GM19239 (cell line): ENCODE results near the gene CC2D2A.

ENCODE experiments used
- DNase-seq: peaks from one replicate; pipeline ENCODE4 v3.0.0; 2011; ENCODE audit warnings: low spot score; ENCODE audit not compliant: insufficient read length
- FAIRE-seq: peaks from 2 replicates; lab custom pipeline; 2011; peaks lifted over from hg19 to GRCh38; lab: Jason Lieb, UNC

The CC2D2A gene

GRCh38 chr4:15551740-15552446 lies 82.2 kb downstream of the CC2D2A start:
- FAIRE-seq (no peak), DNase-seq (no peak)

- DNase-seq: no peak
Observed at GRCh38 chr4:15552557-15553362, 83.1 kb downstream of the CC2D2A start.

DNA sequence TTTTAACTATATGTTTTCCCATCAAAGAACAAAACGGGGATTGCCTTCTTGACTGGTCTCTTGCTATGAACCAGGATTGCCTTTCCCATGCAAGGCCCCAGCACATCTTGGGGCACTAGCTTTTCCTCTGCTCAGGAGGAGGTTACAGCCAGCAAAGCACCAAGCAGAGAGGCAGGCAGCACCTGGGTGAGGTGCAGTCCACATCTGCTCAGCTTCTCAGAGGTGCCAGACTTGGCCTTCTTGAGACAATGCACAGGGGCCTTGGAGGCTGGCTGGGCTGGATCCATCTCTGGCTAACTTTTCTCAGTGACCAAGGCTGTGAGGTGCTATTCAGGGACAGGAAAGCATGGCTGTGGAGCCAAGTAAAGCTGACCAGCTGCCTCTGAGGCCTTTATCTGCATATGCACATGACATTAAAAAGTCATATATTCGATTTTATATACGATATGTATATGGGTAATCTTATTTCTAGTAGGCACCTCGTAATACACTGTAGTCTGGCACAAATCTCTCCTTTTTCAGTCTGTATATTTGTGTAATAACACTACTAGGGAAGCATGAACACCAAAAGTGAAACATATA lies 86.9 kb downstream of the CC2D2A start:
- FAIRE-seq (no peak), DNase-seq (no peak)

More at GRCh38 chr4:15552557-15553362, 83.1 kb downstream of the CC2D2A start:
- FAIRE-seq: no peak

GRCh38 chr4:15557786-15558550 lies 88.3 kb downstream of the CC2D2A start:
- FAIRE-seq (no peak), DNase-seq (no peak)

GRCh38 chr4:15558561-15558960 lies 88.9 kb downstream of the CC2D2A start:
- FAIRE-seq: no peak
- no peak for DNase-seq

DNA sequence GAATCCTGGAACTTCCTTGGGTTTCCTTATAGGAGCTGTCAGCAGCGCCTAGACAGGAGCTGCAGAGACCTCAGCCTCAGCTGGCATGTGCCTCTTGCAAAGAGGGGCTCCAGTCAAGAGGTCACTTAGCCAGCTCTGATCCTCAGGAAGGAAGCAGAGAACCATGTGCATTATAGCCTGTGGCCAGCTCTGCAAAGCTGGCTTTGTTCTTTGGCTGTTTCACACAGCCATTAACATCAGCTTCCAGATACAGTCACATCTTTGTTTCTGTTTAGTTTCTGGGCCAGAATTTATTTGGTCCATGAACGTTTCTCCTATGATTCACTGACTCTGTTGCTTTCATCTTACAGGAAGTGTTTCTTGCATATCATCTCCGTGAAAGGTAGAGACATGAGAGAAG lies 92.4 kb downstream of the CC2D2A start:
- no peak for FAIRE-seq
- DNase-seq: no peak

- no peak for FAIRE-seq
- no peak for DNase-seq
Observed at GRCh38 chr4:15562623-15563022, 92.9 kb downstream of the CC2D2A start.

- no peak for DNase-seq
- FAIRE-seq: no peak
Observed at GRCh38 chr4:15563871-15564270, 94.2 kb downstream of the CC2D2A start.

- no peak for DNase-seq
Observed at GRCh38 chr4:15568821-15569220, 99.1 kb downstream of the CC2D2A start.

DNA sequence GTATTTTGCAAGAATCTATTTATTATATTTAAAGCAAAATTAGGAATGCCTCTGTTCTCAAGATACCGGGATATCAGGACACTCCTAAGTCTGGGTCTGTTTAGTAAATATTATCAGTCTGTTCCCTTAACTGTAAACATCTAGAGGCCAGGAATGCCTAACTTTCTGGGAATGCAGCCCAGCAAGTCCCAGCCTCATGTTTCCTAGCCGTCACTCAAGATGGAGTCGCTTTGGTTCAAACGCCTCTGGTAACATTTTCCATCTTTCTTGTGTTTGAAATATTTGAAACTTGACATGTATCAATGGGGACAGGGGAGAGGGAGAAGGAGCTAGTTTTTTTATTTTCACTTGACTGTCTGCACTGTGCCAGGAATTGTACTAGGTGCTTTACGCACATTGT lies 100.1 kb downstream of the CC2D2A start:
- no peak for DNase-seq

More at GRCh38 chr4:15568821-15569220, 99.1 kb downstream of the CC2D2A start:
- FAIRE-seq: no peak

GRCh38 chr4:15575966-15576365 lies 106.3 kb downstream of the CC2D2A start:
- no peak for DNase-seq
- FAIRE-seq: no peak

More for the DNA sequence above, 100.1 kb downstream of the CC2D2A start:
- no peak for FAIRE-seq

DNA sequence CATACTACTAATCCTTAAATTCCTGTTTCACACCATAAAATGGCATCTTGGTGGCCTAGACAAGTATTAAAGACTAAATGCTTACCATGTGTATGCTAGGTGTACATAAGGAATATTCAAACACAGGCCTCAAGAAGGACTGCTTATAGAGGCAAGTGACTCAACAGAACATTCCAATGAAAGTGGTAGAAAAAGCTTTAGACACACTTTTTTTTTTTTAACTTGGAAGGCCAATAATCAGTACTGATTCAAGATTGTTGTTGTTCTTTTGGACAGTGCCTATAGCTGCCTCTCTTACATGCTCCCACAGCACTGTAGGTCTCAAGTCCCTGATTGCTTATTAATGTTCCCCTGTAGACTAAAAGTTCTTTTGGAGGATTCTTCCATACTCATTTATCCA lies 107.8 kb downstream of the CC2D2A start:
- no peak for DNase-seq
- no peak for FAIRE-seq

GRCh38 chr4:15584785-15585184 lies 115.1 kb downstream of the CC2D2A start:
- no peak for FAIRE-seq

DNA sequence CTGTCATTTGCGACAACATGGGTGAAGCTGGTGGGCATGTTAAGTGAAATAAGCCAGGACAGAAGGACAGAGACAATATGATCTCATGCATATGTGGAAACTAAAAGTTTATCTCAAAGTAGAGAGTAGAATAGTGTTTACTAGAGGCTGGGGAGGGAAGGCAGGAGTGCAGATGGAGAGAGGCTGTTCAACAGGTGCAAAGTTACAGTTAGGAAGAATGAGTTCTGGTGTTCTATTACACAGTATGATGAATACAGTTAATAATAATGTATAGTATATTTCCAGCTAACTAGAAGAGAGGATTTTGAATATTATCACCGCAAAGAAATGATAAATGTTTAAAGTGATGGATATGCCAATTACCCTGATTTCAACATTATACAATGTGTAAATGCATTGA lies 115.6 kb downstream of the CC2D2A start:
- no peak for FAIRE-seq

More at GRCh38 chr4:15584785-15585184, 115.1 kb downstream of the CC2D2A start:
- no peak for DNase-seq

DNA sequence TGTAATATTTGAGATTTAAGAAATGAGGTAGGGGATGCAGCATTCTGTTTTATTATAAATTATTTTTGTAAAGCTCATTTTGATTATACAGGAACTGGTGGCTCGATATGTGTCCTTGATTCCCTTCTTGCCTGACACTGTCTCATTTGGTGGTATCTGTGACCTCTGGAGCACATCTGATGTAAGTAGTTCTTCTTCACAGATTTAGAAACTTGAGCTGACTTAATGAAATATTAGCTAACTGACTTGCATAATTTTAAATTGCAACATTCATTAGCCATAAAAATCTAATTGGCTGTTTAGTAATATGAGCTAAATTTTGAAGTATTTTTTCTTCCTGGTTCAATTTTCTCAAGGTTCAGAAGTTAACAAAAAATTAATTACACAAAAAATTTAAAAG lies 116.4 kb downstream of the CC2D2A start:
- DNase-seq (no peak), FAIRE-seq (no peak)

More for the DNA sequence above, 115.6 kb downstream of the CC2D2A start:
- no peak for DNase-seq

GRCh38 chr4:15587649-15588048 lies 118.0 kb downstream of the CC2D2A start:
- DNase-seq (no peak), FAIRE-seq (no peak)

DNA sequence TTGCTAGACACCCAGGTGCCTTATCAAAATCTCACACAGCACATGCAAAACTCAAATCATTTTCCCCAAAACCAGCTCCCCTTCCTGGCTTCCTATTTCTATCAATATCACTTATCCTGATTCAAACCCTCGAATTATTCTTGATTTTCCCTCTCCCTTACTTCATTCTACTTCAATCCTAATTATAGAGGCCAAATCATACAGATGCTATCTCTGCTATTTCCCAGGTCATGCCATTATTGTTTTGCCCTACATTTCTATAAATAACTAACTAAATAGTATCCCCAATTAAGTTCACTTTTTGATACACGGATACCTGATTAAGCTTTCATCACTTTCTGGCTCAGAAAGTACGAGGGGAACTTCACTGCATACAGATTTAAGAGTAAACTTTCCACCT lies 123.1 kb downstream of the CC2D2A start:
- DNase-seq (no peak), FAIRE-seq (no peak)

DNA sequence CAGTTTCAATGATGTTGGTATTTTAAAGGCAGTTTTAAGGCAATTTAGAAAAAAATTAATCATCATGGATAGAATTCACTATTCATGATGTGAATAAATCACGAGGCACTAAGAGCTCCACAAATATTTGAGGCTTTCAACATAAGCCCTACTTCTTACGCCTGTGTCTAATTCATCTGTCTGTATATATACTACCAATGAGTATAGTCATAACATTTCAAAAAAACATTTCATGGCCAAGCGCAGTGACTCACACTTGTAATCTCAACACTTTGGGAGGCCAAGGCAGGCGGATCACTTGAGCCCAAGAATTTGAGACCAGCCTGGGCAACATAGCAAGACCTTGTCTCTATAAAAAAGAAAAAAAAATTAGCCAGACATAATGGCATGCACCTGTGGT lies 129.0 kb downstream of the CC2D2A start:
- no peak for FAIRE-seq
- DNase-seq: no peak

DNA sequence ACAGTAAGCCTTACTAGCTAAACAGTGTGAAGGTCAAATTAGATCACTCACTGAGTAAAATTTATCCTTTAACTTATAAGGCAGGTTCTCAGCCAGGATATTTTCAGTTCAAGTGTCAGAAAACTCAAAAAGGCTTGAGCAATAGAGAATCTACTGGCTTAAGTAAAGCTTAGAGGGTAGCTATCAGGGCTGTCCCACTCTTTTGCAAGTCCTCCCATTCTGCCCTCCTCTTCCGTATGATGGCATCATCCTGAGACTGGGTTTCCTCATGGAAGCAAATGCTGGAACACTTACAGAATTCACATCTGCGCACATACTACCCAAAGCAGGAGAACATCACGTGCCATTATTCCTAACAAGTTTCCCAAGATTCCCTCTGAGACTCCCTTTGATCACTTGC lies 130.5 kb downstream of the CC2D2A start:
- FAIRE-seq (no peak), DNase-seq (no peak)

GRCh38 chr4:15601862-15602261 lies 132.2 kb downstream of the CC2D2A start:
- FAIRE-seq (no peak), DNase-seq (no peak)
